Measurements from ENCODE around the gene CLTA.
"Not testable (repeated sequence)": the region's sequence is repeated elsewhere in the genome, so short reads cannot be mapped to it uniquely, and the experiment has no call there.

The CLTA gene

DNA sequence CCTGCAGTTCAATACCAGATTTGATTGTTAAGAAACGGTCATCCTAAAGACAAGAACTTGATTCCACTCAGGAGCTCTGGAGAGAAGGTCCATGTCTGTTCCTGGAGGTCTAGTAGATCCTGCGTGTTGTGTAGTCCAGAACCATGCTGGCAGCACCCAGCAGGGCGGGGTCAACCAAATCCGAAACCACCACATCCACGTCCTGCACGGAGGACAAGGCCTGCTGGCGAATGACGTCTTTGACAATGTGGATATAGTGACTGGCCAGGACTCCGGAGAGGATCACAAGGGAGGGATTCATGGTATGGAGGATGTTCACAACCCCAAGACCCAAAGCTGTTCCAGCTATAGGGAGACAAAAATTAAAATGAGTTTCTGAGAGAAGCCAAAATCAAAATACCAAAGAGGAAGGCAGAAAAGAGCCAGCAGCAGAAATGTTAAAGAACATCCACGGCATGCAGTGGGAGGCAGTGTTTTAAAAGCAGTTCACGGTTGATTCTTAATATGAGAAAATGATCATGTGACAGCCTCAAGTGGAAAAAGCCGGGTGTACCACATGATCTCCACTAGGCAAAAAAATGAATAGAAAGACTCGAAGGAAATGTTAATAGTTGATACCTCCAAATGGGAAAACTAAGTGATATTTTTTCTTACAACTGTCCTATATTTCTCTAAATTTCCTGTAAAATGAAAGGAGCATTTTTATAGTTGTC is 26.7 kb downstream of the CLTA start:
- Histone ChIP-seq H3K36me3 (ENCODE audit: control insufficient read depth in 4 of 4, insufficient read depth in 4 of 4, low read length in 3 of 4) (peaks cover 9 to 85% (median 52%) of the 10 kb centered on the region in 4 experiments), H3K4me3 (ENCODE audit: control insufficient read depth in 1 of 7, extremely low read depth in 1 of 7, insufficient read depth in 4 of 7, low read depth in 2 of 7, low read length in 6 of 7) (no peak overlapping the region), H3K27me3 (replicated peaks in 2 of 5; ENCODE audit: control insufficient read depth in 4 of 5, insufficient read depth in 5 of 5, low read length in 4 of 5) (no peaks in the 10 kb centered on the region), H3K4me1 (ENCODE audit: control extremely low read depth in 1 of 4, control insufficient read depth in 4 of 4, insufficient read depth in 4 of 4, low read length in 3 of 4) (peaks cover 0 to 27% (median 16%) of the 10 kb centered on the region in 4 experiments), H3K9me3 (ENCODE audit: control extremely low read depth in 1 of 5, control insufficient read depth in 4 of 5, insufficient read depth in 2 of 5, low read depth in 1 of 5, low read length in 4 of 5) (peaks cover under 1 to 2% (median 2%) of the 10 kb centered on the region in 5 experiments), H3K27ac (ENCODE audit: insufficient read depth in 1 of 2, low read depth in 1 of 2, low read length in 2 of 2, poor library complexity in 1 of 2, severe bottlenecking in 2 of 2) (peak overlapping the region in 1 of 2 experiments; percentile 39)
- DNase-seq: peak in 2 of 3 donors; percentile 21 to 22
- 70% methylated on average over 12 of the region's 13 CpGs for WGBS (ENCODE audit: insufficient coverage)
- POLR2A ChIA-PET: no interaction called here
- CTCF ChIA-PET: interaction anchor here (1.0 to 1.9 kb wide), 7 partner anchors 8 to 50 kb away, joined by 3 to 6 read pairs (median 3); no protein-coding TSS in a partner anchor

DNA sequence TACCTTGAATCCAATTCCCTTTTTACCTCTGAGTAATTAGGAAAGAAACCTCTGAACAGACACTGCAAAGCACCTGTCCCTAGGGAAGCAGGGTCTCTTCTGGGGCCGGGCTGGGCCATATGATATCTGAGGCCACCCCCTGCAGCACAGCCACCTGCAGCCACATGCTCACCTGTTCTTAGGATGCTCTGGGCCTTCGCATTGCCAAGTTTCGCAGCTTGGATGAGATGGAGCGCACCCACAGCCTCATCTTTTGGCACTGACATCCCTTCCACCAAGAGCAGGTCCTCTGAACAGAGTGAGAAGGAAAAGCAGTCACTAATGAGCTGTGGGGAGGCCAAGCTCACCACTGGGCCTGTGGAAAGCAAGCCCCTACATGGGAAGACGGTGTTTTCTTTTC is 27.3 kb downstream of the CLTA start:
- Histone ChIP-seq H3K27ac (ENCODE audit: insufficient read depth in 1 of 2, low read depth in 1 of 2, low read length in 2 of 2, poor library complexity in 1 of 2, severe bottlenecking in 2 of 2) (peak overlapping the region in 1 of 2 experiments; percentile 39), H3K9me3 (ENCODE audit: control extremely low read depth in 1 of 5, control insufficient read depth in 4 of 5, insufficient read depth in 2 of 5, low read depth in 1 of 5, low read length in 4 of 5) (peaks cover 4 to 8% (median 7%) of the 10 kb centered on the region in 5 experiments), H3K4me3 (ENCODE audit: control insufficient read depth in 1 of 7, extremely low read depth in 1 of 7, insufficient read depth in 4 of 7, low read depth in 2 of 7, low read length in 6 of 7) (peak overlapping the region in 1 of 7 experiments; percentile 22), H3K27me3 (replicated peaks in 2 of 5; ENCODE audit: control insufficient read depth in 4 of 5, insufficient read depth in 5 of 5, low read length in 4 of 5) (no peaks in the 10 kb centered on the region), H3K36me3 (ENCODE audit: control insufficient read depth in 4 of 4, insufficient read depth in 4 of 4, low read length in 3 of 4) (peaks cover 15 to 85% (median 53%) of the 10 kb centered on the region in 4 experiments), H3K4me1 (ENCODE audit: control extremely low read depth in 1 of 4, control insufficient read depth in 4 of 4, insufficient read depth in 4 of 4, low read length in 3 of 4) (peaks cover 0 to 27% (median 16%) of the 10 kb centered on the region in 4 experiments)
- CTCF ChIA-PET: interaction anchor here (0.6 to 1.9 kb wide), 7 partner anchors 8 to 51 kb away, joined by 3 to 6 read pairs (median 3); no protein-coding TSS in a partner anchor
- DNase-seq: no peak
- WGBS (ENCODE audit: insufficient coverage): 100% methylated on average over 4 of the region's 5 CpGs
- POLR2A ChIA-PET: no interaction called here

DNA sequence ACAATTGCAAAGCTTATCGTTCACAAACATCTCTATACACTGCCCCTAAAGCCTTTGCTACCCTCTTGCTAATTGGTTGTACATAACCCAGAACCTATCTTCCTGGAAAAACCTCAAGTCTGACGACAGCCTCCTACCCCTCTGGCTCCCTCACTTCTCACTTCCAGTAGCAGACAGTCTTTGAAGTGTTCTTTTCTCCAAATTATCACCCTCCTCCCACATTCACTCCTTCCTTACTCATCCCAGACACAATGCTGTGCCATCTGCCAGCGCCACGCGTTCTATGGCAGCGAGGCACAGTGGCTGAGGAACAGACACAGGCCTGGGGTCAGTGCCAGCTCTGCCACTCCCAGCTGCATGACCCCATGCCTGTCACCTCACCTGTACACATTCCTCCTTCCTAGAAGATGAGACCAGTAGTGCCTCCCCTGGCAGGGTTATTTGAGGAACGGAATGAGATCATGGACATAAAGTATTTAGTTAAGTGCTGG is 27.7 kb downstream of the CLTA start:
- peak in 2 of 3 donors; percentile 22 to 29 for DNase-seq
- H3K27me3 ChIP-seq (replicated peaks in 2 of 5; ENCODE audit: control insufficient read depth in 4 of 5, insufficient read depth in 5 of 5, low read length in 4 of 5): no peaks in the 10 kb centered on the region
- peaks cover 20 to 85% (median 55%) of the 10 kb centered on the region in 4 experiments for H3K36me3 ChIP-seq (ENCODE audit: control insufficient read depth in 4 of 4, insufficient read depth in 4 of 4, low read length in 3 of 4)
- peak overlapping the region in 1 of 2 experiments; percentile 17 for H3K27ac ChIP-seq (ENCODE audit: insufficient read depth in 1 of 2, low read depth in 1 of 2, low read length in 2 of 2, poor library complexity in 1 of 2, severe bottlenecking in 2 of 2)
- peaks cover 0 to 27% (median 16%) of the 10 kb centered on the region in 4 experiments for H3K4me1 ChIP-seq (ENCODE audit: control extremely low read depth in 1 of 4, control insufficient read depth in 4 of 4, insufficient read depth in 4 of 4, low read length in 3 of 4)
- H3K4me3 ChIP-seq (ENCODE audit: control insufficient read depth in 1 of 7, extremely low read depth in 1 of 7, insufficient read depth in 4 of 7, low read depth in 2 of 7, low read length in 6 of 7): peak overlapping the region in 1 of 7 experiments; percentile 22
- 39% methylated on average over 4 of the region's 7 CpGs for WGBS (ENCODE audit: insufficient coverage)
- ChIA-PET POLR2A (no interaction called here), CTCF (interaction anchor here (0.6 to 1.9 kb wide), 5 partner anchors 9 to 51 kb away, joined by 3 to 6 read pairs (median 3); no protein-coding TSS in a partner anchor)
- peaks cover 4 to 13% (median 9%) of the 10 kb centered on the region in 5 experiments for H3K9me3 ChIP-seq (ENCODE audit: control extremely low read depth in 1 of 5, control insufficient read depth in 4 of 5, insufficient read depth in 2 of 5, low read depth in 1 of 5, low read length in 4 of 5)

DNA sequence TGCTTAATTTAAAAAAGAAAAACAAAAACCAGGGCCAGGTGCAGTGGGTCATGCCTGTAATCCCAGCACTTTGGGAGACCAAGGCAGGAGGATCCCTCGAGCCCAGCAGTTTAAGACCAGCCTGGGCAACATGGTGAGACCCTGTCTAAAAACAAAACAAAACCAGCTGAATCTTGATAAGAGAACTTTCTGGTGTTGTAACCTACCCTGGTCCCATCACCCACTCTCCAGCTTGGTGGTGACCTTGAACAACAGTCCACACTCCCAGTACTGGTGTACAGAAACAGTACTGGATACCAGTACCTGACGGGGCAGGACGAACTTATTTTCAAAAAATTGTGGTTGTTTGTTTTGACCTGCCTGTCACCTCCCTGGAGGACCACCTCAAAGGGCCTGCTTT is 30.9 kb downstream of the CLTA start:
- Histone ChIP-seq H3K27me3 (replicated peaks in 2 of 5; ENCODE audit: control insufficient read depth in 4 of 5, insufficient read depth in 5 of 5, low read length in 4 of 5) (no peaks in the 10 kb centered on the region), H3K27ac (ENCODE audit: insufficient read depth in 1 of 2, low read depth in 1 of 2, low read length in 2 of 2, poor library complexity in 1 of 2, severe bottlenecking in 2 of 2) (no peak overlapping the region), H3K36me3 (ENCODE audit: control insufficient read depth in 4 of 4, insufficient read depth in 4 of 4, low read length in 3 of 4) (peaks cover 26 to 89% (median 71%) of the 10 kb centered on the region in 4 experiments), H3K4me1 (ENCODE audit: control extremely low read depth in 1 of 4, control insufficient read depth in 4 of 4, insufficient read depth in 4 of 4, low read length in 3 of 4) (peaks cover 0 to 19% (median 11%) of the 10 kb centered on the region in 4 experiments), H3K9me3 (ENCODE audit: control extremely low read depth in 1 of 5, control insufficient read depth in 4 of 5, insufficient read depth in 2 of 5, low read depth in 1 of 5, low read length in 4 of 5) (peaks cover 4 to 13% (median 9%) of the 10 kb centered on the region in 5 experiments), H3K4me3 (ENCODE audit: control insufficient read depth in 1 of 7, extremely low read depth in 1 of 7, insufficient read depth in 4 of 7, low read depth in 2 of 7, low read length in 6 of 7) (no peak overlapping the region)
- WGBS (ENCODE audit: insufficient coverage): 100% methylated on average over 3 of the region's 3 CpGs
- DNase-seq: no peak
- POLR2A ChIA-PET: no interaction called here
- CTCF ChIA-PET: interaction anchor here (0.7 to 1.1 kb wide), 3 partner anchors 10 to 110 kb away, joined by 3 read pairs; no protein-coding TSS in a partner anchor

DNA sequence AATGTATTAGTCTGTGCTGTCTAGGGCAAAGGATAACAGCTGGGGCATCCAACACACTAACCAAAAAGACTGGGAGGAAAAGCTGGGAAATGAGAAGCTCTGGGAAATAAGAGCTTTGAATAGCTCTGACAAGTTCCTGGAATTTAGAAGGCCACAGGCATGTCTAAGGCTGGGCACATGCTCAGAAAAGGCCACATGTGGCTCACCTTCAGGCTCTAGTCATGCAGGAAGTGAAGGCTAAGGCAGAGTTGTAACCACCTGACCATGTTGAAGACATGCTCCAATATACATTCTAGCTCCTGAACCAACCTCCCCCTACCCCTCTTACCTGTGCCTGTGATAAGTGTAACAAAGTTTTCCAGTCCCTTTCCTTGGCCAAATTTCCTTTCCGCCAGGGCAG is 31.7 kb downstream of the CLTA start:
- Histone ChIP-seq H3K4me1 (ENCODE audit: control extremely low read depth in 1 of 4, control insufficient read depth in 4 of 4, insufficient read depth in 4 of 4, low read length in 3 of 4) (peaks cover 0 to 16% (median 11%) of the 10 kb centered on the region in 4 experiments), H3K27me3 (replicated peaks in 2 of 5; ENCODE audit: control insufficient read depth in 4 of 5, insufficient read depth in 5 of 5, low read length in 4 of 5) (no peaks in the 10 kb centered on the region), H3K4me3 (ENCODE audit: control insufficient read depth in 1 of 7, extremely low read depth in 1 of 7, insufficient read depth in 4 of 7, low read depth in 2 of 7, low read length in 6 of 7) (no peak overlapping the region), H3K36me3 (ENCODE audit: control insufficient read depth in 4 of 4, insufficient read depth in 4 of 4, low read length in 3 of 4) (peaks cover 26 to 89% (median 72%) of the 10 kb centered on the region in 4 experiments), H3K9me3 (ENCODE audit: control extremely low read depth in 1 of 5, control insufficient read depth in 4 of 5, insufficient read depth in 2 of 5, low read depth in 1 of 5, low read length in 4 of 5) (peaks cover 4 to 13% (median 9%) of the 10 kb centered on the region in 5 experiments), H3K27ac (ENCODE audit: insufficient read depth in 1 of 2, low read depth in 1 of 2, low read length in 2 of 2, poor library complexity in 1 of 2, severe bottlenecking in 2 of 2) (no peak overlapping the region)
- peak in 1 of 3 donors; percentile 6 for DNase-seq
- ChIA-PET POLR2A (no interaction called here), CTCF (interaction anchor here (1.1 kb wide), 1 partner anchor 109 kb away, joined by 3 read pairs; no protein-coding TSS in a partner anchor)
- 100% methylated on average over 1 of the region's 1 CpG for WGBS (ENCODE audit: insufficient coverage)

DNA sequence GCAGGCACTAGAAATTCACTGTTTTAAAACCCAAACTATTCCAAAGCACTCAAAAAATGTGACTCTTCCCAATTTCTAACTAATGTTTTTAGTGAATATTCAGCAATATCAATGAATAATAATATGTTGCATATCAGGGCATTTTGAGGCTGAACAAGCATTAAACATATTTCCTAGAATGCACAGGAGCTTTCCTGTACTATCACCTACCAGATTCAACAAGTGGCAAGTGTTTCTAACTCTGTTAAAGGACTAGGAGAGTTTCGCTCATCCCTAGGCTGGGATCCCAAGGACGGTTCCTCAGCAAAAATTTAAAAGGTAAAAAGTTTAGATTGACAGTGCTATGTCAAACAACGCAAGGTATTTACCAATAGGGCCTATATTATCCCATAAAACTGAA is 46.5 kb downstream of the CLTA start:
- Histone ChIP-seq H3K4me3 (ENCODE audit: control insufficient read depth in 1 of 7, extremely low read depth in 1 of 7, insufficient read depth in 4 of 7, low read depth in 2 of 7, low read length in 6 of 7) (no peak overlapping the region), H3K4me1 (ENCODE audit: control extremely low read depth in 1 of 4, control insufficient read depth in 4 of 4, insufficient read depth in 4 of 4, low read length in 3 of 4) (no peaks in the 10 kb centered on the region), H3K9me3 (ENCODE audit: control extremely low read depth in 1 of 5, control insufficient read depth in 4 of 5, insufficient read depth in 2 of 5, low read depth in 1 of 5, low read length in 4 of 5) (no peaks in the 10 kb centered on the region), H3K36me3 (ENCODE audit: control insufficient read depth in 4 of 4, insufficient read depth in 4 of 4, low read length in 3 of 4) (peaks cover 18 to 53% (median 33%) of the 10 kb centered on the region in 4 experiments), H3K27ac (ENCODE audit: insufficient read depth in 1 of 2, low read depth in 1 of 2, low read length in 2 of 2, poor library complexity in 1 of 2, severe bottlenecking in 2 of 2) (no peak overlapping the region), H3K27me3 (replicated peaks in 2 of 5; ENCODE audit: control insufficient read depth in 4 of 5, insufficient read depth in 5 of 5, low read length in 4 of 5) (no peaks in the 10 kb centered on the region)
- POLR2A ChIA-PET: no interaction called here
- CTCF ChIA-PET: no interaction called here
- no peak for DNase-seq
- WGBS (ENCODE audit: insufficient coverage): no CpG with 5 or more reads among the region's 3 CpGs

DNA sequence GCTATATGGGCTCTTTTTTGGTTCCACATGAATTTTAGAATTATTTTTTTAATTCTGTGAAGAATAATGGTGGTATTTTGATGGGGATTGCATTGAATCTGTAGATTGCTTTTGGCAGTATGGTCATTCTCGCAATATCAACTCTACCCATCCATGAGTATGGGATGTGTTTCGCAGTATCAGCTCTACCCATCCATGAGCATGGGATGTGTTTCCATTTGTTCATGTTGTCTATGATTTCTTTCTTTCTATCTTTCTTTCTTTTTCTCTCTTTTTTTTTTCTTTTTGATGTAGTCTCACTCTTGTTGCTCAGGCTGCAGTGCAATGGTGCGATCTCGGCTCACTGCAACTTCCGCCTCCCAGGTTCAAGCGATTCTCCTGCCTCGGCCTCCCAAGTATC is 48.5 kb downstream of the CLTA start:
- WGBS (ENCODE audit: insufficient coverage): no CpG with 5 or more reads among the region's 7 CpGs
- H3K4me1 ChIP-seq (ENCODE audit: control extremely low read depth in 1 of 4, control insufficient read depth in 4 of 4, insufficient read depth in 4 of 4, low read length in 3 of 4); H3K9me3 ChIP-seq (ENCODE audit: control extremely low read depth in 1 of 5, control insufficient read depth in 4 of 5, insufficient read depth in 2 of 5, low read depth in 1 of 5, low read length in 4 of 5); H3K27me3 ChIP-seq (replicated peaks in 2 of 5; ENCODE audit: control insufficient read depth in 4 of 5, insufficient read depth in 5 of 5, low read length in 4 of 5); POLR2A ChIA-PET; H3K27ac ChIP-seq (ENCODE audit: insufficient read depth in 1 of 2, low read depth in 1 of 2, low read length in 2 of 2, poor library complexity in 1 of 2, severe bottlenecking in 2 of 2); DNase-seq; H3K4me3 ChIP-seq (ENCODE audit: control insufficient read depth in 1 of 7, extremely low read depth in 1 of 7, insufficient read depth in 4 of 7, low read depth in 2 of 7, low read length in 6 of 7): not testable (repeated sequence)
- H3K36me3 ChIP-seq (ENCODE audit: control insufficient read depth in 4 of 4, insufficient read depth in 4 of 4, low read length in 3 of 4): peaks cover 14 to 49% (median 30%) of the 10 kb centered on the region in 4 experiments
- CTCF ChIA-PET: interaction anchor here (1.9 kb wide), 1 partner anchor 88 kb away, joined by 6 read pairs; no protein-coding TSS in a partner anchor
